H1 (cell line): ENCODE data around the gene FASTK. TPM values are rescaled to one million over a fixed set of nuclear protein-coding genes. Genes with fewer than 3 reads are reported as not detected.

ENCODE experiments used
- CTCF ChIA-PET: fragments of 300-600 bp; sonication (Branson Sonifier 250); formaldehyde crosslinking; loops from one replicate; lab custom pipeline; 2021; ENCODE audit not compliant: partially characterized antibody; lab: Charles Lee
- POLR2A ChIA-PET: fragments of 300-600 bp; sonication (Branson Sonifier 250); formaldehyde crosslinking; loops from one replicate; lab custom pipeline; 2021; ENCODE audit warnings: inconsistent platforms; ENCODE audit not compliant: partially characterized antibody; lab: Charles Lee
- DNase-seq, 2 experiments: peaks; one replicate each; pipeline versions ENCODE4 v3.0.0 to v3.0.0-alpha.2; 2010 to 2022; ENCODE audit warnings: low spot score in 2 of 2, low read depth in 1 of 2, mixed read lengths in 1 of 2
- FAIRE-seq: peaks from 2 replicates; lab custom pipeline; 2011; peaks lifted over from hg19 to GRCh38; lab: Jason Lieb, UNC
- H2AFZ ChIP-seq: 2 replicates; pipeline ENCODE4 v1.8.1; 2012; ENCODE audit warnings: low read length, inconsistent platforms
- H2AK5ac ChIP-seq: 2 replicates; pipeline ENCODE4 v1.6.1; 2013; ENCODE audit warnings: low read depth, low read length
- H2BK120ac ChIP-seq: replicated peaks from 2 replicates; pipeline ENCODE3; 2013; ENCODE audit warnings: low read depth, low read length, inconsistent platforms
- H2BK12ac ChIP-seq: 2 replicates; pipeline ENCODE4 v1.6.1; 2013; ENCODE audit warnings: low read depth, low read length
- H2BK15ac ChIP-seq: 2 replicates; pipeline ENCODE4 v1.6.1; 2013; ENCODE audit warnings: low read length
- H2BK20ac ChIP-seq: 2 replicates; pipeline ENCODE4 v1.6.1; 2013; ENCODE audit warnings: low read length
- H2BK5ac ChIP-seq: 2 replicates; pipeline ENCODE4 v1.6.1; 2013; ENCODE audit warnings: low read depth, low read length
- H3K14ac ChIP-seq: 2 replicates; pipeline ENCODE4 v1.6.1; 2013; ENCODE audit warnings: inconsistent platforms; ENCODE audit not compliant: insufficient read length
- H3K18ac ChIP-seq: 2 replicates; pipeline ENCODE4 v1.6.1; 2013; ENCODE audit warnings: low read length; ENCODE audit errors: extremely low read depth
- H3K23ac ChIP-seq: 2 replicates; pipeline ENCODE4 v1.6.1; 2013; ENCODE audit warnings: inconsistent platforms; ENCODE audit not compliant: insufficient read length
- H3K23me2 ChIP-seq: 2 replicates; pipeline ENCODE4 v1.6.1; 2013; ENCODE audit warnings: low read depth, low read length
- H3K27ac ChIP-seq: 2 replicates; pipeline ENCODE4 v1.6.1; 2011; ENCODE audit warnings: low read depth, low read length, inconsistent platforms
- H3K27me3 ChIP-seq, 4 experiments: replicated peaks in 1 of 4; 1 replicate in 1 of 4; 2 replicates in 3 of 4; pipeline versions ENCODE4 v1.6.1 to v1.8.1; 2011 to 2013; ENCODE audit warnings: low read length in 3 of 4, mild to moderate bottlenecking in 3 of 4, inconsistent platforms in 2 of 4, mixed read lengths in 2 of 4, moderate library complexity in 1 of 4; ENCODE audit not compliant: control insufficient read depth in 3 of 4, insufficient read depth in 3 of 4; ENCODE audit errors: extremely low read depth in 1 of 4
- H3K36me3 ChIP-seq, 4 experiments: 2 replicates each; pipeline versions ENCODE4 v1.6.1 to v1.8.1; 2011 to 2013; ENCODE audit warnings: mild to moderate bottlenecking in 4 of 4, low read length in 3 of 4, moderate library complexity in 2 of 4, control low read depth in 1 of 4, inconsistent platforms in 1 of 4; ENCODE audit not compliant: insufficient read depth in 4 of 4, control insufficient read depth in 2 of 4
- H3K4ac ChIP-seq: replicated peaks from 2 replicates; pipeline ENCODE3; 2013; ENCODE audit warnings: low read length, low read depth, mixed read lengths, inconsistent platforms; ENCODE audit not compliant: insufficient read length
- H3K4me1 ChIP-seq, 4 experiments: replicated peaks in 1 of 4; 1 replicate in 1 of 4; 2 replicates in 3 of 4; pipeline versions ENCODE4 v1.6.1 to v1.8.1; 2011 to 2013; ENCODE audit warnings: low read length in 3 of 4, inconsistent platforms in 2 of 4, mixed read lengths in 1 of 4; ENCODE audit not compliant: insufficient read depth in 4 of 4, control insufficient read depth in 3 of 4
- H3K4me2 ChIP-seq, 2 experiments: 2 replicates each; pipeline versions ENCODE4 v1.6.1 to v1.8.1; 2011 to 2013; ENCODE audit warnings: low read depth in 2 of 2, low read length in 2 of 2, control low read depth in 1 of 2, inconsistent platforms in 1 of 2, mild to moderate bottlenecking in 1 of 2; ENCODE audit not compliant: insufficient read depth in 1 of 2
- H3K4me3 ChIP-seq, 4 experiments: fragments of 200-600, 300-600 bp in 1 of 4; sonication (generic), shearing (Covaris generic), sonication (Bioruptor Twin) in 1 of 4; 2 replicates each; pipeline versions ENCODE4 v1.5.1 to v1.8.1; 2011 to 2016; ENCODE audit warnings: low read length in 4 of 4, low read depth in 3 of 4, control low read depth in 2 of 4, inconsistent platforms in 2 of 4, mild to moderate bottlenecking in 2 of 4, mixed read lengths in 1 of 4, moderate library complexity in 1 of 4; ENCODE audit not compliant: insufficient read depth in 2 of 4; ENCODE audit errors: extremely low read depth in 1 of 4
- H3K56ac ChIP-seq: replicated peaks from 2 replicates; pipeline ENCODE3; 2013; ENCODE audit warnings: low read depth, mild to moderate bottlenecking, mixed read lengths, low read length, inconsistent platforms; ENCODE audit not compliant: insufficient read length
- H3K79me1 ChIP-seq: 2 replicates; pipeline ENCODE4 v1.6.1; 2013; ENCODE audit warnings: low read depth, low read length, control low read depth
- H3K79me2 ChIP-seq, 2 experiments: 2 replicates each; pipeline versions ENCODE4 v1.6.1 to v1.8.1; 2012 to 2013; ENCODE audit warnings: low read length in 2 of 2, mild to moderate bottlenecking in 2 of 2, inconsistent platforms in 1 of 2; ENCODE audit not compliant: insufficient read depth in 2 of 2, control insufficient read depth in 1 of 2
- H3K9ac ChIP-seq, 4 experiments: replicated peaks in 1 of 4; 1 replicate in 1 of 4; 2 replicates in 3 of 4; pipeline versions ENCODE4 v1.6.1 to v1.8.1; 2011 to 2013; ENCODE audit warnings: low read depth in 3 of 4, low read length in 3 of 4, control low read depth in 2 of 4, mild to moderate bottlenecking in 2 of 4, moderate library complexity in 2 of 4, inconsistent platforms in 1 of 4; ENCODE audit errors: extremely low read depth in 1 of 4
- H3K9me3 ChIP-seq, 2 experiments: 2 replicates each; pipeline versions ENCODE4 v1.6.1 to v1.8.1; 2012 to 2013; ENCODE audit warnings: mild to moderate bottlenecking in 2 of 2, moderate library complexity in 2 of 2, control low read depth in 1 of 2, inconsistent platforms in 1 of 2, low read depth in 1 of 2, low read length in 1 of 2, mixed read lengths in 1 of 2; ENCODE audit not compliant: insufficient read depth in 2 of 2
- H4K20me1 ChIP-seq, 2 experiments: replicated peaks in 1 of 2; 2 replicates each; pipeline versions ENCODE3 to v1.8.1; 2011 to 2013; ENCODE audit warnings: inconsistent platforms in 2 of 2, low read length in 2 of 2, mild to moderate bottlenecking in 1 of 2; ENCODE audit not compliant: insufficient read depth in 2 of 2, control insufficient read depth in 1 of 2
- H4K5ac ChIP-seq: 2 replicates; pipeline ENCODE4 v1.6.1; 2013; ENCODE audit warnings: low read length, low read depth, mixed read lengths, inconsistent platforms; ENCODE audit not compliant: insufficient read length
- H4K8ac ChIP-seq: 2 replicates; pipeline ENCODE4 v1.8.0; 2013; ENCODE audit warnings: mild to moderate bottlenecking, moderate library complexity, low read length, inconsistent platforms; ENCODE audit not compliant: insufficient read depth; ENCODE audit errors: extremely low read depth
- H4K91ac ChIP-seq: replicated peaks from 2 replicates; pipeline ENCODE3; 2013; ENCODE audit warnings: low read length, mixed read lengths, inconsistent platforms; ENCODE audit not compliant: insufficient read length
- CTBP2 ChIP-seq: IDR thresholded peaks from 2 replicates; pipeline ENCODE4 v1.7.0; 2011; ENCODE audit warnings: borderline replicate concordance, mild to moderate bottlenecking, moderate library complexity, mixed read lengths, low read length; ENCODE audit not compliant: insufficient read depth, insufficient read length
- EP300 ChIP-seq, 2 experiments: IDR thresholded peaks; 1 replicate in 1 of 2; 2 replicates in 1 of 2; pipeline ENCODE4 v1.6.1; 2011 to 2012; ENCODE audit warnings: low read depth in 2 of 2, low read length in 2 of 2, mild to moderate bottlenecking in 2 of 2, borderline replicate concordance in 1 of 2, inconsistent platforms in 1 of 2, moderate library complexity in 1 of 2
- FOSL1 ChIP-seq: IDR thresholded peaks from 2 replicates; pipeline ENCODE4 v1.6.1; 2011; ENCODE audit warnings: mild to moderate bottlenecking, low read depth, low read length, moderate library complexity; ENCODE audit not compliant: insufficient read depth
- POLR2A ChIP-seq, 2 experiments: IDR thresholded peaks; 1 replicate in 1 of 2; 2 replicates in 1 of 2; pipeline ENCODE4 v1.6.1; 2011; ENCODE audit warnings: low read depth in 2 of 2, low read length in 2 of 2, mild to moderate bottlenecking in 2 of 2; ENCODE audit errors: control extremely low read depth in 1 of 2
- RAD21 ChIP-seq, 2 experiments: IDR thresholded peaks in 1 of 2; conservative IDR thresholded peaks in 1 of 2; 2 replicates each; pipeline ENCODE4 v1.6.1; 2011; ENCODE audit warnings: low read depth in 2 of 2, low read length in 2 of 2, improper control_type of control experiment in 1 of 2, inconsistent platforms in 1 of 2, mild to moderate bottlenecking in 1 of 2, moderate library complexity in 1 of 2
- RFX5 ChIP-seq: IDR thresholded peaks from 2 replicates; pipeline ENCODE4 v1.6.1; 2011; ENCODE audit warnings: low read depth, low read length, improper control_type of control experiment, borderline replicate concordance
- RXRA ChIP-seq: IDR thresholded peaks from 2 replicates; pipeline ENCODE4 v1.6.1; 2011; ENCODE audit warnings: low read depth, mild to moderate bottlenecking, low read length, moderate library complexity; ENCODE audit not compliant: insufficient read depth
- SIN3A ChIP-seq, 2 experiments: IDR thresholded peaks in 1 of 2; conservative IDR thresholded peaks in 1 of 2; 2 replicates each; pipeline ENCODE4 v1.6.1; 2011 to 2012; ENCODE audit warnings: low read length in 2 of 2, improper control_type of control experiment in 1 of 2, low read depth in 1 of 2, mild to moderate bottlenecking in 1 of 2
- SP1 ChIP-seq: IDR thresholded peaks from 2 replicates; pipeline ENCODE4 v1.6.1; 2011; ENCODE audit warnings: low read depth, low read length
- SP2 ChIP-seq: IDR thresholded peaks from 2 replicates; pipeline ENCODE4 v1.6.1; 2012; ENCODE audit warnings: mild to moderate bottlenecking, low read length, inconsistent platforms
- TCF12 ChIP-seq: IDR thresholded peaks from 2 replicates; pipeline ENCODE4 v1.6.1; 2011; ENCODE audit warnings: low read depth, mild to moderate bottlenecking, low read length
- USF2 ChIP-seq: IDR thresholded peaks from 2 replicates; pipeline ENCODE4 v1.6.1; 2011; ENCODE audit warnings: low read length, improper control_type of control experiment
- whole genome bisulfite sequencing, 2 experiments: shearing (Covaris generic) in 1 of 2; methylation state at CpG; one replicate each; pipeline versions ENCODE4 v1.1.6 to v1.1.7; 2013 to 2015; ENCODE audit warnings: low lambda C conversion rate in 2 of 2, mixed read lengths in 2 of 2, inconsistent platforms in 1 of 2, low coverage in 1 of 2, missing lambda C conversion rate in 1 of 2; ENCODE audit not compliant: insufficient replicate concordance in 2 of 2, insufficient coverage in 1 of 2, insufficient read length in 1 of 2; ENCODE audit errors: extremely low coverage in 1 of 2, missing lambda C conversion rate in 1 of 2; 5-methylcytosine and 5-hydroxymethylcytosine counted together
- polyA plus RNA-seq, 7 experiments: library from polyadenylated mRNA; depleted of rRNA in 3 of 7; stranded (reverse) in 5 of 7; unstranded in 2 of 7; fragments of >200 nt in 5 of 7; fragments of 200-250 nt in 2 of 7; gene quantifications; 1 replicate in 5 of 7; 2 replicates in 1 of 7; 4 replicates in 1 of 7; pipeline versions ENCODE4 v1.2.1 to v1.2.3, GENCODE V29; 2011 to 2013; ENCODE audit warnings: missing spikeins in 2 of 7, mixed read lengths in 2 of 7
- total RNA-seq: library from RNA; stranded (reverse); fragmentation: NEBNext Ultra II Directional; extraction: Animal tissue kit (Norgen Biotek cat#: 25700); gene quantifications from 2 replicates; pipeline ENCODE4 v1.2.1, GENCODE V29; 2021

The FASTK gene
- total and polyA plus RNA-seq, 2 of the 8 experiments (the other 6 are each of a cell fraction or from before 2014, with no cell fraction given) = 39.4 to 84.0 TPM

DNA sequence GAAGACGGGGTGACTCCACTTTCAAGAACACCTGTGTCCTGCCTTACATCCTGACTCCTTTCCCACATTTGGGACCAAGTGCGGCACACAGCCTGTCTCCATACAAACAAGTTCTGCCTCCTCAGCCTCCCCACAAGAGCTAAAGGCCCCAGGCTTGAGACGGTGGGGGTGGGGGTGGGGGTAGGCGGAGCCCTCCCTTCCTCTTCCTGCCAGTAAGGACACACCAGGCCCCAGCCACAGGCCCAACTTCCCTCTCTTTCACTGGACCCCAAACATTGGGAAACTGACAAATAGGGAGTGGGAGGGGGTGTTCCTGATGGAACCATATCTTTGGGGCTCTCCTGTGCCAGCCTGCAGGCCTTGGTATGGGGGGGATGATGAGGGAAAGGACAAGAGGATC is 27.5 kb downstream of the FASTK start:
- H3K79me2 ChIP-seq = no peaks in the 10 kb centered on the region
- H3K4me2 ChIP-seq = no peak overlapping the region
- H3K36me3 ChIP-seq = no peaks in the 10 kb centered on the region
- FAIRE-seq = no peak
- H4K8ac ChIP-seq = no peak overlapping the region
- H3K56ac ChIP-seq = no peak overlapping the region
- no peak overlapping the region for H3K4ac ChIP-seq
- peaks cover 0 to 16% of the 10 kb centered on the region in 2 experiments for H4K20me1 ChIP-seq
- H2BK20ac ChIP-seq = no peak overlapping the region
- H2AFZ ChIP-seq = no peak overlapping the region
- H3K23me2 ChIP-seq = peaks cover 11% of the 10 kb centered on the region
- no peak overlapping the region for H3K18ac ChIP-seq
- no peaks in the 10 kb centered on the region for H3K9me3 ChIP-seq
- no peak for DNase-seq
- CTCF ChIA-PET = interaction anchor here (0.7 to 1.6 kb wide), 7 partner anchors 10 to 83 kb away, joined by 3 to 12 read pairs (median 4); no protein-coding TSS in a partner anchor
- no peak overlapping the region for H3K27ac ChIP-seq
- H3K27me3 ChIP-seq = peaks cover 4 to 38% (median 28%) of the 10 kb centered on the region in 4 experiments
- H2BK120ac ChIP-seq = no peak overlapping the region
- H4K91ac ChIP-seq = no peak overlapping the region
- H3K23ac ChIP-seq = no peak overlapping the region
- H4K5ac ChIP-seq = no peak overlapping the region
- no peak overlapping the region for H2BK15ac ChIP-seq
- H3K4me1 ChIP-seq = peaks cover 0 to 17% (median 7%) of the 10 kb centered on the region in 4 experiments; a peak in 5 of 7 replicates
- no peak overlapping the region for H2BK12ac ChIP-seq
- no peak overlapping the region for H2BK5ac ChIP-seq
- H3K4me3 ChIP-seq = no peak overlapping the region
- no peak overlapping the region for H2AK5ac ChIP-seq
- POLR2A ChIA-PET = interaction anchor here (0.7 to 1.6 kb wide), 2 partner anchors 28 to 50 kb away, joined by 4 read pairs; partner anchors contain the start of gene FASTK
- H3K79me1 ChIP-seq = no peaks in the 10 kb centered on the region
- WGBS, 2 experiments = 80% methylated on average over 4 of the region's 4 CpGs; no CpG with 5 or more reads in 1 of the 2 experiments
- no peak overlapping the region for H3K9ac ChIP-seq
- no peak overlapping the region for H3K14ac ChIP-seq
- TF ChIP-seq TCF12 (no peak), SIN3A (conservative IDR thresholded peaks at IDR 0.05 in 1 of 2, IDR thresholded peaks at IDR 0.05 in 1 of 2; ENCODE audit: low read depth in 1 of 2, low read length in 2 of 2) (no peak), FOSL1 (no peak), SP2 (no peak), RFX5 (no peak), POLR2A (IDR thresholded peaks at IDR 0.05; ENCODE audit: control extremely low read depth in 1 of 2, low read depth in 2 of 2, low read length in 2 of 2) (no peak), RAD21 (IDR thresholded peaks at IDR 0.05 in 1 of 2, conservative IDR thresholded peaks at IDR 0.05 in 1 of 2; ENCODE audit: low read depth in 2 of 2, low read length in 2 of 2) (no peak), USF2 (no peak), CTBP2 (no peak), EP300 (IDR thresholded peaks at IDR 0.05; ENCODE audit: borderline replicate concordance in 1 of 2, low read depth in 2 of 2, low read length in 2 of 2) (no peak), SP1 (no peak), RXRA (no peak)
